Fibroblast of peridontal ligament (primary cell): ENCODE data around the gene OR56A5.
A peak's percentile ranks its signal among the peaks of the same experiment; 100 is the strongest.
"Not testable (repeated sequence)": the region's sequence is repeated elsewhere in the genome, so short reads cannot be mapped to it uniquely, and the experiment has no call there.

Experiments
- DNase-seq: peaks from one replicate; pipeline ENCODE4 v3.0.0-alpha.2; 2010; ENCODE audit errors: extremely low read depth

The OR56A5 gene

GRCh38 chr11:5968394-5968793 is at the start of gene OR56A5:
Gene OR56A5 (minus strand): TSS chr11:5968494. CDS start chr11:5968494, 0 bp downstream.
- no peak for DNase-seq

DNA sequence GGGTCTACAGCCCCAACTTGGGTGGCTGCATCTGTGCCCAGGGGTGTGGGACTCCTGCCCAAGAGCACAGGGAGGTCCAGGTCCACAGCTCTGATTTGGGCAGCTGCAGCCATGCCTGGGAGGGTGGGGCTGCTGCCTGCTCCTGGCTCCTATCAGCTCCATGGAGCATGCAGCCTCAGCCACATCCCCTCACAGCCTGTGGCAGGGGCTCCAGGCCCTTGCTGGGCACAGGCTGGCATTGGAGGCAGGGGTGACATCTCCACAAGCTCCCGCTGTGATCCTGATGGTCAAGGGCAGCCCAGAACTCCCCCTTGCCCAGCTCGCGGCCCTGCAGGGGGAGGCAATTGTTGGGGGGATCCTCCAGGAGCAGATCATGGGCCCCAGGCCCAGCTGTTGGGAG is 44.7 kb upstream of the OR56A5 start:
- no peak for DNase-seq

DNA sequence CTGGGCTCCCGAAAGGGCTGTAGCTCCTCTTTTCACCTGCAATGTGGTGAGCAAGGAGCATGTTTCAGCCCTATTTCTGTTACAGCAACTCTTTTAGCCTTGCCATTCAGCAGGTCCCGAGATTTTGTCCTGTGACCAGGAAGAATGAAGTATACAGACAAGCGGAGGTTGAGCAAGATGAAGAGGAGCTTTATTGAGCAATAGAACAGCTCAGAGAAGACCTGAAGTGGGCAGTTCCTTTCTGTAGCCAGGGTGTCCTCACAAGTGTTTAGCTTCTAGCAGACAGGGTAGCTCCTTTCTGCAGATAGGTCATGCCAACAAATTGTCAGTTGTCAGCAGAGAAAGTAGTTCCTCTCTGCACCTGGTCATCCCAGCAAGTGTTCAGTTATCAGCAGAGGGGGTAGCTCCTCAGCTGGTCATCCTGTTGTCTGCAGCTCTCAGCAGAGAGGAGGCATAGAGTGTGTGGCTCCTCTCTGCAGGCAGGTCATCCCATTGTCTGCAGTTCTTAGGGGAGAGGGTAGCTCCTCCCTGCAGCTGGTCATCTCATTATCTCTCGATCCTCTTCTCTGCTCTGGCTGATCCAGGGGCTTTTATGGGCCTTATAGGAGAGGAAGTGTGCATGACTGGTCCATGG is 43.9 kb upstream of the OR56A5 start:
- DNase-seq, result no peak

- DNase-seq, result no peak
These were observed 38.6 kb upstream of the OR56A5 start, which contains the start of gene OR56A4 for GRCh38 chr11:6006846-6007245. Gene OR56A4 (minus strand): TSS chr11:6006946. CDS start chr11:6002992, 3,954 bp downstream.

- DNase-seq, result no peak
These were observed 38.1 kb upstream of the OR56A5 start for GRCh38 chr11:6006395-6006794.

GRCh38 chr11:6002202-6002699 is 34.0 kb upstream of the OR56A5 start:
- DNase-seq, result no peak

DNA sequence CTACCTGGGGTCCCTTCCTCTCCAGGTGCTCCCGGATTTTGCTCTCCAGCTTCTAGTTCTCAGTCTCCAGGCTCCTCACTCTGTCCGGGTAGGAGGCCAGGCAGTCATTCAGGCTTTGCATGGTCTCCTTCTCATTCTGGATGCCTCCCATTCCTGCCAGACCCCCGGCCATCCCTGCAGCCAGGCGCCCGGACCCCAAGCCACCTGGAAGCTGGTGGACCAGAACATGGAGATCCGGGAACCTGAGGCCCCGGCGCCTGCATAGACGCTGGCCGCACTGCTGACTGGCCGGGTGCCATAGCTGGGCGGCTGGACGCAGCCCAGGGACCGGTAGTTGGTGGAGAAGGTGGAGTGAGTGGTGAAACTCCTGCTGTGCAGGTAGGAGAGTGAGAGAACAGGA is 26.5 kb upstream of the OR56A5 start:
- no peak for DNase-seq

DNA sequence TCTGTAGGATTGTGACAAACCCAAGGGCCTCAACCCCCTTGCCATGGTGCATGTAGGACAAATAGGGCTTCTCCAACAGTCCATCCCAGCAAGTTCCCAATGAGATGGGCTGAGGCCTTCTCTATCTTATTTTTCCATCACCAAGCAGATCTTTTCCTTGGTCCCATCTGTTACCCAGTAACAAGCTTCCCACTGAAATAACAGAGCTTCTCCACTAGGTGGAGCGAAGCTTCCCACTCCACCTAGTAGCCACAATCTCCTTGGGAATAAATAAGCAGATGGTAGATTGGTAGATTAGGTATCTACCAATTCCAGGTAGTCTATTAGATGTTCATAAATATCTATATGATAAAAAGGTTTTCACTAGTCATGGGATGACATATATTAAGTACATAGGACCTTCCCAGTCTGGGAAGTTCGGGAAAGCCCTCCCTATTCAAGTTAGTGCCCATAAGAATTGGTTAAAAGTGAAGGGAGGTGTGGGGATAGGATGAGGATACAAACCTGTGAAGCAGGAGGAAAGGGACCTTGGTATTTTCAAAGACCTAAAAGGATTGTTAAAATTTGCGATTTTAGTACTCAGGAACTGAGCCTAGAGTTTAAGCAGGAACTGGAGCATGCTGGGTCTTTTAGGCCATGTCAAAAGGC is 24.4 kb upstream of the OR56A5 start:
- peak; percentile 6 for DNase-seq

GRCh38 chr11:5992150-5992549 is 23.9 kb upstream of the OR56A5 start:
- DNase-seq, result peak; percentile 2

DNA sequence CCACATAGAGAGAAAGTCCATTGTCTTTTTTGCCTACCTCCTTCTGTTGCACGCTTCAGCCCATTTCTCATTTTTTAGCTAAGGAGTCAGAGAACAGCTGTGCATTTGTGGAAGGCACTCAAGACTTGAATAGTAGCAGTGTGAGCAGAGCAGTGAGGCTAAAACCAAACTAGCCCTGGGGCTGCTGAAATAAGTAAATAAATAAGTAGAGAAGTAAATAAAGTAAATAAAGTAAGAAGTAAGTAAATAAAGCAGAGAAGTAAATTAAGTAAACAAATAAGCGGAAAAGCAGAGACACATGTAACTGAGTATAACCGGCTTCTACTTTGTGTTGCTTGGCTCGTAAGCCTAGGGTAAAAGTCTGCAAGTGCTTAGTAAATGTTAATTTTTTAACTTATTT is 20.9 kb upstream of the OR56A5 start:
- no peak for DNase-seq

GRCh38 chr11:5986885-5987284 is 18.6 kb upstream of the OR56A5 start, which contains the start of gene OR52L1:
Gene OR52L1 (minus strand): TSS chr11:5986985. CDS start chr11:5986930, 55 bp downstream.
- no peak for DNase-seq

GRCh38 chr11:5983443-5983842 is 15.1 kb upstream of the OR56A5 start:
- no peak for DNase-seq

- no peak for DNase-seq
These were observed 5.2 kb upstream of the OR56A5 start for GRCh38 chr11:5973530-5973929.

DNA sequence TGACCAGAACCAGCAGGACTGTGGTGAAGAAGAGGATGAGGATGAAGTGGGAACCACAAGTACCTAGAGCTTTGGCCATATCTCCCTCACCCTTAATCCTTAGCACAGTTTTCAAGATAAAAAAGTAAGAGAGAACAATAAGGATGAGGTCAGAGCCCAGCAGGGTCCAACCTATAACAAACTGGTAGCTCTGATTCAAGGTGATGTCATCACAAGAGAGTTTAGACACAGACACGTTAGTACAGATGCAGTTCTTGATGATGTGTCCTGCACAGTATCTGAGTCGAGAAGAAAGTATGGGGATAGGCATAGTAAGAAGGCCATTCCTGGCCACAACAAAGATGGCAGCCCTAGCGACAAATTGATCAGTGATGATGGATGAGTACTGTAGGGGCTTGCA is 586 bp downstream of the OR56A5 start:
- no peak for DNase-seq

DNA sequence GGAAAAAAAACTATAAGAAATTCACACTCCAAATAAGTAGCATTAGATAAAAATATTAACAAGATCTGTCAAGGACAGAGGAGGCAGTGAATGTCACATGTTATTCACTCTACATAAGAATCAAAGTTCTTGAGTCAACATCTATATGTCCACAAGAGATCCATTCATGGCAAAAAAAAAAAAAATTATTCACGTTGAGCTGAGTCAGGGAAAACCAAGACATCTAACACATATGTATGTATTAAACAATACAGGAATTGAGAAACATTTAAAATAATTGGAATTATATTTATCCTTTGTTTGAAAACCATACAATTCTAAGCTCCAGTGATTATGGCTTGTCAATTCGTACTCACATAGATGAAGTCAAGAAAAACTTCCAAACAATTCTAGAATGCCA is 1.3 kb downstream of the OR56A5 start:
- no peak for DNase-seq

DNA sequence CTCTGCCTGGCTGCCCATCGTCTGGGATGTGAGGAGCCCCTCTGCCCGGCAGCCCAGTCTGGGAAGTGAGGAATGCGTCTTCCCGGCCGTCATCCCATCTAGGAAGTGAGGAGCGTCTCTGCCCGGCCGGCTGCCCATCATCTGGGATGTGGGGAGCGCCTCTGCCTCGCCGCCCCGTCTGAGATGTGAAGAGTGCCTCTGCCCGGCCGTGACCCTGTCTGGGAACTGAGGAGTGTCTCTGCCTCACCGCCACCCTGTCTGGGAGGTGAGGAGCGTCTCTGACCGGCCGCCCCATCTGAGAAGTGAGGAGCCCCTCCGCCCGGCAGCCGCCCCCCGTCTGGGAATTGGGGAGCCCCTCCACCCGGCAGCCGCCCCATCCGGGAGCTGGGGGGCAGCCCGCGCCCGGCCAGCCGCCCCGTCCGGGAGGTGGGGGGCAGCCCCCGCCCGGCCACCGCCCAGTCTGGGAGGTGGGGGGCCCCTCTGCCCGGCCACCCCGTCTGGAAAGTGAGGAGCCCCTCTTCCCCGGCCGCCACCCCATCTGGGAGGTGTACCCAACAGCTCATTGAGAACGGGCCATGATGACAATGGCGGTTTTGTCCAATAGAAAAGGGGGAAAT is 7.5 kb downstream of the OR56A5 start:
- not testable (repeated sequence) for DNase-seq

- no peak for DNase-seq
These were observed 12.7 kb downstream of the OR56A5 start for GRCh38 chr11:5955586-5955985.

DNA sequence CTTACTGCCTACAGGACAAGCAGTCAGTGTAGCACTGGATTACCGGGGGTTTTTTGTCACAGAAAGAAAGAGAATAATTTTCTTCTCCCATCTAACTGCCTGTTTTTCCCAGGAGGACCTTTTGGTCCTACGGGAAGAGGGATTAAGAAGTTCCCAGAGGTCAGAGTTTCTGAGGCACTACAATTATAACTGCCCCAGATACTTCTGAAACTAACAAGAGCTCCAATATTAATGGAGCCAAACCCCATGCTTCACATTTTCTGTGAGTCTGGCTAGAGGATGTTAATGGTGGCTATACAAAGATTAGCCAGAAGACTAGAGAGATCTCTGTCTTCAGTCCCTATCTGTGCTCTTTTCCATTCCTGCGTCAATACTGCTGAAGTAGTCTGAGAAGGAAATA is 26.3 kb downstream of the OR56A5 start, which contains the start of gene OR56A3:
OR56A3 (plus strand) TSS at position 301 of the 400 bp plus-strand sequence. CDS start 5,096 bp downstream, outside the sequence.
- DNase-seq, result no peak

GRCh38 chr11:5940748-5941147 is 27.5 kb downstream of the OR56A5 start:
- DNase-seq, result no peak

DNA sequence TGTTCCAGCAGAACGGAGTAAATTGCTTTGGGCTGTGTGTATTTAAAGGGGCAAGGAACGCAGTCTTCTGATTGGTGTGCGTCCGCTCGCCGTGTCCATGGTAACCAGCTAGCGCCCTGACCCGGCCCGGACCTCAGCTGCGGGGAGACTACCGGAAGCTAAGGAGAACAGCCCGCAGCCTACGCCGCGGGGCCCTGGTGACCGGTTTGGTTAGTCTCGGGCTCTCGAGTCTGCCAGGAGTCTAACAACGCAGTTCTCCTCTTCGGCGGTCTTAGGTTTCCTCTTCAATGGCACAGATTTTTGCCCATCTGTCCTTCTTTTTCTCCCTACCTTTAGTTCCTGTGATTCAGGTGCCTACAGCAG is 29.7 kb downstream of the OR56A5 start:
- no peak for DNase-seq

DNA sequence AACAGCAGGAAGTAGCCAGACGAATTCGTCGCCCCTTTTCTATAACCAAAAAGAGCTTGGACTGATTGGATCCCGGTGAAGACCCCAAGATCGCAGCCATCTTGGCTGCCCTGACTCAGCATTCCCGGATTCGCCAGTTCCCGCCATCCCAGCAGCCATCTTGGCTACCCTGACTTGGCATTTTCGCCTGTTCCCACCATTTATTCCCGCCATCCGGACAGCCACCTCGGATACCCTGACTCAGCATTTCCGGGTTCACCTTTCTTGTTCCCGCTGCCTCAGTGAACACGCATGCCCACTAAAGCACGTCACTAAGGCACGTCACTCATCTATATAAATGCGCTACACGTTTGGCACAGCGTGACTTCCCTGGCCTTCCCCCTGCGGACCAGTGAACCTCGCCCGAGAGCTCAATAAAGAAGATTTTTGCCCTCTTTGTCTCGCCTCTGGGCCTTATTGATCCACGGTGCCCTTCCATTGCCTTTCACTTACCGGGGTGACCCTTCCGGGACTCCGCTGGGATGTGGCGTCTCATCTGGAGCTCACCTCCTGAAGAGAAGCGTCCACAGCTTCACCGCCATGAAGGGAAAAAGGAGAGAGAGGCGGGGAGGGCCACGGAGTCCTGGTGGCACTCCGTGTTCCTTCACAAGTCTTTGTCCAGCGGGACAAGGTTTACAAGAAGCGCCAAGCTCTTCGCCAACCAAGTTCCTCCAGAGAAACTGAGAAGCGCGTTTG is 30.3 kb downstream of the OR56A5 start:
- DNase-seq, result no peak

DNA sequence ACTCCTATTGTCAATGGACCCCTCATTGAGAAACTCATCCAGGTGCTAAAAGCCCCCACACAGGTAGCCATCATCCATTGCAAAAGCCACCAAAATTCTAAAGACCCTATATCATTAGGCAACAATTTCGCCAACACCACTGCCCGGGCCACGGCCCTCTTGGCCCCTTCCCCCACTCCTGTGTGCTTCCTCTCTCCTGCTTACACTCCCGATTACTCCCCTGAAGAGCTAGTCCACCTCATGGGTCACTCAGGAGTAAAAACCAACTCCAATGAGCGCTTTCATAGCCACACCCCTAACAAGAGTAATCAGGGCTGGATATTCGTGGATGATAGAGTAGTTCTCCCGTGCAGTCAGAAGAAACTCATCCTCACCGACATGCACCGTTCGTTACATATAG is 35.2 kb downstream of the OR56A5 start:
- no peak for DNase-seq
